Prostate gland (tissue), 2 donors: ENCODE data around the gene PLEKHJ1.

ENCODE experiments used
- CTCF ChIP-seq, 4 experiments: fragments of 200-600 bp in 2 of 4; fragments of 450-650 bp in 2 of 4; sonication (generic) in 2 of 4; IDR thresholded peaks; 1 replicate in 3 of 4; 2 replicates in 1 of 4; pipeline ENCODE4 v1.5.1; 2016 to 2019; ENCODE audit warnings: antibody characterized with exemption in 4 of 4, mild to moderate bottlenecking in 2 of 4, moderate library complexity in 2 of 4
- POLR2A ChIP-seq: fragments of 450-650 bp; IDR thresholded peaks from one replicate; pipeline ENCODE4 v1.6.1; 2016; ENCODE audit warnings: antibody characterized with exemption, mild to moderate bottlenecking

- TF ChIP-seq CTCF (IDR thresholded peaks at IDR 0.05) (no peak), POLR2A (no peak)
Observed at GRCh38 chr19:2225415-2226050, 10.6 kb downstream of the PLEKHJ1 start.
